Stimulated activated CD4-positive, alpha-beta T cell treated with anti-CD3 and anti-CD28 coated beads, Interleukin-15, amount 100 ng/mL, for 24 hours (primary cell): ENCODE measurements around the gene MDM2.

ENCODE experiments used
- DNase-seq: peaks from one replicate; pipeline ENCODE4 v3.0.0-alpha.2; 2020

Gene MDM2

GRCh38 chr12:68884251-68884650 is 76.3 kb downstream of the MDM2 start:
- no peak for DNase-seq

GRCh38 chr12:68885381-68885780 is 77.4 kb downstream of the MDM2 start:
- no peak for DNase-seq

- DNase-seq = no peak
Observed at GRCh38 chr12:68886636-68887572, 78.9 kb downstream of the MDM2 start.

GRCh38 chr12:68887641-68888040 is 79.7 kb downstream of the MDM2 start:
- DNase-seq = no peak

- DNase-seq = no peak
Observed at GRCh38 chr12:68888243-68888642, 80.3 kb downstream of the MDM2 start.

GRCh38 chr12:68890701-68891113 is 82.7 kb downstream of the MDM2 start:
- no peak for DNase-seq

- no peak for DNase-seq
Observed at GRCh38 chr12:68891141-68891540, 83.2 kb downstream of the MDM2 start.

- DNase-seq = no peak
Observed at GRCh38 chr12:68893201-68893600, 85.2 kb downstream of the MDM2 start.

- DNase-seq = no peak
Observed at GRCh38 chr12:68893741-68894140, 85.8 kb downstream of the MDM2 start.

GRCh38 chr12:68894276-68894855 is 86.4 kb downstream of the MDM2 start:
- no peak for DNase-seq

GRCh38 chr12:68896881-68897540 is 89.0 kb downstream of the MDM2 start:
- no peak for DNase-seq

- DNase-seq = no peak
Observed at GRCh38 chr12:68899251-68899771, 91.3 kb downstream of the MDM2 start.

GRCh38 chr12:68900241-68900640 is 92.3 kb downstream of the MDM2 start:
- no peak for DNase-seq
